Eye (tissue), 1 donor: ENCODE data around the gene CCHCR1.

Experiments used
- DNase-seq: peaks from one replicate; pipeline ENCODE4 v3.0.0-alpha.2; 2015

Gene CCHCR1

DNA sequence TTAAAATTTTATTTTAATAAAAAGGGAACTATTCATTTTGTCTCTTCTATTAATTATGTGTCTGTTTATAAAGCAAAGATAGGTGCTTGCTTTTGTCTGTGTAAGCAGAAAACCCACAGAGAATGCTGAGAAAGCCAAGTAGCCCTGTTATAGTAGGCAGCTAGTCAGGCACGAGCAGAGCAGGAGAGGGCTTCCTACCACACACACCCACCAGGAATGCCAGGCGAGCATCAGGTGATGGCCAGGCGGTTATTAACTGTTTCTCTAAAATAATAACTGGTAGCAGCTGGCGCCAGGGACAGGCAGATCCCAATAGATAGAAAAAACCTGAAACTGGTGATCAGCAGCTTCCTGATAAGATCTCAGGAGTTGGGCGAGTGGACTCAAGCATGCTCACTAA is 60.9 kb downstream of the CCHCR1 start:
- DNase-seq: no peak

DNA sequence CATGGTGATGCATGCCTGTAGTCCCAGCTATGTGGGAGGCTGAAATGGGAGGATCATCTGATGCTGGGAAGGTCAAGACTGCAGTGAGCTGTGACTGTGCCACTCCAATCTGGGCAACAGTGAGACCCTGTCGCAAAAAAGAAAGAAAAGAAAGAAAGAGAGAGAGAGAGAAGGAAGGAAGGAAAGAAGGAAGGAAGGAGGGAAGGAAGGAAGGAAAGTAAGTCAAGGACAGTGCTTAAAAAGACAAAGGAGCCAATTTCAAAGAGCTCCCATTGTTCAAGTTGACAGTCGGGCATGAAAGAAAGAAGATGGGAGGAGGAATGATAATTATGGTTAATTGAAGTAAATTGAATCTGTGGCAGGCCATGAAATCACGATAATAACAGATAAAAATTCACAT is 61.4 kb downstream of the CCHCR1 start:
- no peak for DNase-seq

DNA sequence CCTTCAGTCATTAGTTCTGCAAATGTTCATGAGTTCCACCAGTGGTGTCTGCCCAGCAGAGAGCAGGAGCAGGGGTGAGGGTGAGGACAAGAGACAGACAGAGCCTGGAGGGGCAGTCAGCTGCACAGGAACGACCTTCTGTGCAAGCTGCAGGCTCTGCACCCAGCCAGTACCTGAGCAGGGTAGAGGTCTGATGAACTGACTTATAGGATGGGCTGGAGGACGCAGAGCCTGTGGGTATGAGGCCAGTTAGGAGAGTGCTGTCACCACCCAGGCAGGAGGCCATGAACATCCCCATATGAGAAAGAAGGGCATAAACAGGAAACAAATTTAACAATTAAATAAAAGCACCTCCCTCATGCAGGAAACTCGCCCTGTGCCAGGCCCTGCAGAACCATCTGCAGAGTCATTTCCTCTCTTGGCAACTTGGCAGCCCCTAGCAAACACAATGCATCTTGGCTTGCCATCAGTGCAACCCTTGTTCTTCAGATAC is 63.2 kb downstream of the CCHCR1 start:
- no peak for DNase-seq

DNA sequence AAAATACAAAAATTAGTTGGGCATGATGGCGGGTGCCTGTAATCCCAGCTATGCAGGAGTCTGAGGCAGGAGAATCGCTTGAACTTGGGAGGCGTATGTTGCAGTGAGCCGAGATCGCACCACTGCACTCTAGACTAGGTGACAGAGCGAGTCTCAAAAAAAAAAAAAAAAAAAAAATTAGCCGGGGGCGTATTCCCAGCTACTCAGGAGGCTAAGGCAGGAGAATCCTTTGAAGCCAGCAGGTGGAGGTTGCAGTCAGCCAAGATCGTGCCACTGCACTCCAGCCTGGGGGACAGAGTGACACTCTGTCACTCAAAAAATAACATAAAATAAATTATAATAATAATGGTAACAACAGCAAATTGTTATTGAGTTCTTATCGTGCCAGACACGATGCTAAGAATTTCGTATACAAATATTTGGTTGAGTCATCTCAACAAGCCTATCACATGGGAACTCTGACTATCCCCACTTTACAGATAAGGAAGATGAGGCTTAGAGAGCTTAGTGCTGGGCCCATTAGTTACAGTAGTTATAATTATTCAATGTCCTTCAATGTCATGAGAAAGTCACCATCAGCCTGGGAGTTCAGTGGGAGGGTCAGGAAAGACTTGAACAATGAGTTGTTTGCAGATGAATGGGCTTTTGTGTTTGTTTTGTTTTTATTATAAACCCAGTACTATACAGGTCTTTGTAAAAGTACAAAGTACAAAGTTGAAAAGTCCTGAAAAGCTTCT is 64.7 kb downstream of the CCHCR1 start:
- DNase-seq: no peak
